ENCODE data around the gene MAEA.

DNA sequence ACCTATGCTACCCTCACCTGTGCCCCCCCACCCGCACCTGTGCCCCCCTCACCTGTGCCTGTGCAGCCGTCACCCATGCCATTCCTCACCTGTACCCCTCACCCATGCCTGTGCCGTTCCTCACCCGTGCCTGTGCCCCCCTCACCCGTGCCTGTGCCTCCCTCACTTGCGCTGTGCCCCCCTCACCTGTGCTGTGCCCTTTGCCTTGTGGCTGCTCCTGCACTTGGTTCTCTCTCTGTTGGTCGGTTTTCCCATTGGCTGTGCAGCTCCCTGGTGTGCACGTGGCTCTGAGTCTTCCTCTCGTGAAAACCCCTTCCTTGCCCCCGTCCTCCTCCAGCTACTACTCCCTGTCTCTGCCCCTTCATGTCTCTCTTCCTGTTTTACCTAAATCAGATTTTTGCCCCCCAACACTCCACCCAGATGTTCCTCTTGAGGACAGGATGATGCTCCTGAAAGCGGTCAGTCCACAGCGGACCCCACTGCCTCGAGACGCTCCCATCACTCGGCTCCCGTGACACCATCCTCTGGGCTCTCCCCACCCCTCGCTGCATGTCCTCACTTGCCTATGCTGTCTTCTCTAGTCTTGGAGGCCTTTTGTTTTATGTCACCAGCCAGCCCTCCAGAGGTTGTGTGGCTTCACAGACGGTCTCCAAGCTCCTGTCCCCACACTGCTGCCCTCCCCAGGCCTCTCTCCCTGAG, 6.8 kb downstream of the MAEA start:
- TF ChIP-seq, protein P1, sequence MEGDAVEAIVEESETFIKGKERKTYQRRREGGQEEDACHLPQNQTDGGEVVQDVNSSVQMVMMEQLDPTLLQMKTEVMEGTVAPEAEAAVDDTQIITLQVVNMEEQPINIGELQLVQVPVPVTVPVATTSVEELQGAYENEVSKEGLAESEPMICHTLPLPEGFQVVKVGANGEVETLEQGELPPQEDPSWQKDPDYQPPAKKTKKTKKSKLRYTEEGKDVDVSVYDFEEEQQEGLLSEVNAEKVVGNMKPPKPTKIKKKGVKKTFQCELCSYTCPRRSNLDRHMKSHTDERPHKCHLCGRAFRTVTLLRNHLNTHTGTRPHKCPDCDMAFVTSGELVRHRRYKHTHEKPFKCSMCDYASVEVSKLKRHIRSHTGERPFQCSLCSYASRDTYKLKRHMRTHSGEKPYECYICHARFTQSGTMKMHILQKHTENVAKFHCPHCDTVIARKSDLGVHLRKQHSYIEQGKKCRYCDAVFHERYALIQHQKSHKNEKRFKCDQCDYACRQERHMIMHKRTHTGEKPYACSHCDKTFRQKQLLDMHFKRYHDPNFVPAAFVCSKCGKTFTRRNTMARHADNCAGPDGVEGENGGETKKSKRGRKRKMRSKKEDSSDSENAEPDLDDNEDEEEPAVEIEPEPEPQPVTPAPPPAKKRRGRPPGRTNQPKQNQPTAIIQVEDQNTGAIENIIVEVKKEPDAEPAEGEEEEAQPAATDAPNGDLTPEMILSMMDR (IDR thresholded peaks at IDR 0.05; ENCODE audit: low read depth, low read length, poor library complexity, severe bottlenecking) = no peak
- no peak for TF ChIP-seq EZH2phosphoT487 (IDR thresholded peaks at IDR 0.05; ENCODE audit: borderline replicate concordance, low read length)

Data from DOHH2 (cell line).